Natural killer cell treated with Interleukin-12 subunit alpha and Interleukin-12 subunit beta and Interleukin-15 and Interleukin-18, amount 100 ng/mL, for 72 hours (primary cell): ENCODE results near the gene GDF2. TPM values are rescaled to one million over a fixed set of nuclear protein-coding genes. Genes with fewer than 3 reads are reported as not detected.

ENCODE experiments used
- ATAC-seq, 2 donors: fragments of 150-1000 bp; cut with Tn5 transposase in 1 of 2; sonication (Bioruptor Pico), chemical (Tn5 transposase) in 1 of 2; 2 replicates each; pipeline ENCODE4 v1.10.0; 2021
- DNase-seq: peaks from one replicate; pipeline ENCODE4 v3.0.0; 2022; ENCODE audit warnings: low spot score
- H3K27ac Mint-ChIP-seq, 2 donors: 1 replicate in 1 of 2; 2 replicates in 1 of 2; pipeline ENCODE4 v1.8.0; 2022; ENCODE audit warnings: mixed read lengths in 2 of 2, mild to moderate bottlenecking in 1 of 2, moderate library complexity in 1 of 2
- H3K27me3 Mint-ChIP-seq, 2 donors: 1 replicate in 1 of 2; 2 replicates in 1 of 2; pipeline ENCODE4 v1.8.0; 2022; ENCODE audit warnings: mixed read lengths in 2 of 2
- H3K36me3 Mint-ChIP-seq: one replicate; pipeline ENCODE4 v1.8.0; 2022; ENCODE audit warnings: mixed read lengths
- H3K4me1 Mint-ChIP-seq, 2 donors: 1 replicate in 1 of 2; 2 replicates in 1 of 2; pipeline ENCODE4 v1.8.0; 2022; ENCODE audit warnings: low read depth in 2 of 2, mixed read lengths in 2 of 2, mild to moderate bottlenecking in 1 of 2
- H3K4me3 Mint-ChIP-seq: one replicate; pipeline ENCODE4 v1.8.0; 2022; ENCODE audit warnings: mixed read lengths
- H3K9me3 Mint-ChIP-seq: 2 replicates; pipeline ENCODE4 v1.8.0; 2022; ENCODE audit warnings: mixed read lengths
- total RNA-seq, 2 donors: library from RNA; stranded (reverse); gene quantifications; one replicate each; pipeline ENCODE4 v1.2.3, GENCODE V29; 2022

GDF2 gene
- total RNA-seq, 2 donors from 2014 or later, result not detected

- Mint-ChIP-seq H3K4me3 (no peak overlapping the region), H3K9me3 (no peaks in the 10 kb centered on the region), H3K36me3 (no peaks in the 10 kb centered on the region), H3K27me3 (peaks cover 0 to under 1% of the 10 kb centered on the region in 2 donors), H3K4me1 (no peaks in the 10 kb centered on the region), H3K27ac (no peak overlapping the region)
- ATAC-seq (no peak), DNase-seq (peak; percentile 51)
Observed at GRCh38 chr10:47350671-47351640, 28.7 kb downstream of the GDF2 start.

GRCh38 chr10:47351899-47352815 is 29.9 kb downstream of the GDF2 start:
- no peak overlapping the region for H3K27ac Mint-ChIP-seq
- DNase-seq, result peak; percentile 39
- H3K4me1 Mint-ChIP-seq, result no peaks in the 10 kb centered on the region
- no peaks in the 10 kb centered on the region for H3K27me3 Mint-ChIP-seq
- no peaks in the 10 kb centered on the region for H3K9me3 Mint-ChIP-seq
- ATAC-seq, result no peak
- no peak overlapping the region for H3K4me3 Mint-ChIP-seq
- H3K36me3 Mint-ChIP-seq, result no peaks in the 10 kb centered on the region

- ATAC-seq, result no peak
- no peaks in the 10 kb centered on the region for H3K9me3 Mint-ChIP-seq
- peak; percentile 57 for DNase-seq
- no peaks in the 10 kb centered on the region for H3K4me1 Mint-ChIP-seq
- H3K27ac Mint-ChIP-seq, result no peak overlapping the region
- H3K27me3 Mint-ChIP-seq, result no peaks in the 10 kb centered on the region
- no peaks in the 10 kb centered on the region for H3K36me3 Mint-ChIP-seq
- H3K4me3 Mint-ChIP-seq, result no peak overlapping the region
Observed at GRCh38 chr10:47353351-47353750, 31.1 kb downstream of the GDF2 start.

GRCh38 chr10:47354165-47354564 is 31.9 kb downstream of the GDF2 start:
- no peak overlapping the region for H3K27ac Mint-ChIP-seq
- no peaks in the 10 kb centered on the region for H3K4me1 Mint-ChIP-seq
- H3K27me3 Mint-ChIP-seq, result no peaks in the 10 kb centered on the region
- H3K36me3 Mint-ChIP-seq, result no peaks in the 10 kb centered on the region
- no peak for ATAC-seq
- H3K4me3 Mint-ChIP-seq, result no peak overlapping the region
- no peak for DNase-seq
- no peaks in the 10 kb centered on the region for H3K9me3 Mint-ChIP-seq

- ATAC-seq, result no peak
- DNase-seq, result peak; percentile 5
- Mint-ChIP-seq H3K4me3 (no peak overlapping the region), H3K27me3 (no peaks in the 10 kb centered on the region), H3K4me1 (no peaks in the 10 kb centered on the region), H3K36me3 (no peaks in the 10 kb centered on the region), H3K9me3 (no peaks in the 10 kb centered on the region), H3K27ac (no peak overlapping the region)
Observed at GRCh38 chr10:47354900-47355299, 32.6 kb downstream of the GDF2 start.

- Mint-ChIP-seq H3K4me1 (no peaks in the 10 kb centered on the region), H3K27me3 (no peaks in the 10 kb centered on the region), H3K9me3 (no peaks in the 10 kb centered on the region), H3K4me3 (no peak overlapping the region), H3K36me3 (no peaks in the 10 kb centered on the region), H3K27ac (no peak overlapping the region)
- no peak for ATAC-seq
- DNase-seq, result no peak
Observed at GRCh38 chr10:47356708-47357107, 34.5 kb downstream of the GDF2 start.

- DNase-seq (peak; percentile 56), ATAC-seq (peak in 1 of 2 donors; percentile 17)
- no peaks in the 10 kb centered on the region for H3K4me1 Mint-ChIP-seq
- H3K27me3 Mint-ChIP-seq, result no peaks in the 10 kb centered on the region
- H3K9me3 Mint-ChIP-seq, result no peaks in the 10 kb centered on the region
- no peak overlapping the region for H3K4me3 Mint-ChIP-seq
- H3K27ac Mint-ChIP-seq, result no peak overlapping the region
- H3K36me3 Mint-ChIP-seq, result no peaks in the 10 kb centered on the region
Observed at GRCh38 chr10:47357131-47357582, 34.9 kb downstream of the GDF2 start.

GRCh38 chr10:47357911-47358310 is 35.7 kb downstream of the GDF2 start:
- DNase-seq (peak; percentile 32), ATAC-seq (no peak)
- H3K9me3 Mint-ChIP-seq, result no peaks in the 10 kb centered on the region
- H3K4me1 Mint-ChIP-seq, result no peaks in the 10 kb centered on the region
- no peak overlapping the region for H3K4me3 Mint-ChIP-seq
- H3K36me3 Mint-ChIP-seq, result no peaks in the 10 kb centered on the region
- no peak overlapping the region for H3K27ac Mint-ChIP-seq
- H3K27me3 Mint-ChIP-seq, result no peaks in the 10 kb centered on the region

GRCh38 chr10:47358457-47358856 is 36.2 kb downstream of the GDF2 start:
- Mint-ChIP-seq H3K36me3 (no peaks in the 10 kb centered on the region), H3K9me3 (no peaks in the 10 kb centered on the region), H3K4me1 (no peaks in the 10 kb centered on the region), H3K4me3 (no peak overlapping the region), H3K27me3 (no peaks in the 10 kb centered on the region), H3K27ac (no peak overlapping the region)
- DNase-seq (peak; percentile 6), ATAC-seq (no peak)

GRCh38 chr10:47359101-47359500 is 36.8 kb downstream of the GDF2 start:
- ATAC-seq (peak in 1 of 2 donors; percentile 25), DNase-seq (peak; percentile 15)
- Mint-ChIP-seq H3K9me3 (no peaks in the 10 kb centered on the region), H3K27ac (no peak overlapping the region), H3K4me3 (no peak overlapping the region), H3K36me3 (no peaks in the 10 kb centered on the region), H3K27me3 (no peaks in the 10 kb centered on the region), H3K4me1 (no peaks in the 10 kb centered on the region)

GRCh38 chr10:47359626-47360418 is 37.6 kb downstream of the GDF2 start:
- Mint-ChIP-seq H3K4me3 (no peak overlapping the region), H3K27me3 (no peaks in the 10 kb centered on the region), H3K27ac (no peak overlapping the region), H3K4me1 (no peaks in the 10 kb centered on the region), H3K36me3 (no peaks in the 10 kb centered on the region), H3K9me3 (no peaks in the 10 kb centered on the region)
- DNase-seq (peak; percentile 58), ATAC-seq (no peak)

GRCh38 chr10:47360419-47361040 is 38.3 kb downstream of the GDF2 start:
- no peak overlapping the region for H3K4me3 Mint-ChIP-seq
- ATAC-seq, result no peak
- H3K27me3 Mint-ChIP-seq, result no peaks in the 10 kb centered on the region
- H3K9me3 Mint-ChIP-seq, result no peaks in the 10 kb centered on the region
- DNase-seq, result peak; percentile 13
- no peaks in the 10 kb centered on the region for H3K4me1 Mint-ChIP-seq
- H3K27ac Mint-ChIP-seq, result no peak overlapping the region
- no peaks in the 10 kb centered on the region for H3K36me3 Mint-ChIP-seq

GRCh38 chr10:47361293-47361692 is 39.0 kb downstream of the GDF2 start:
- Mint-ChIP-seq H3K4me1 (no peaks in the 10 kb centered on the region), H3K9me3 (no peaks in the 10 kb centered on the region), H3K4me3 (no peak overlapping the region), H3K36me3 (no peaks in the 10 kb centered on the region), H3K27me3 (peaks cover 2 to 6% of the 10 kb centered on the region in 2 donors), H3K27ac (no peak overlapping the region)
- ATAC-seq (no peak), DNase-seq (peak; percentile 53)
